ENCODE results near the gene ANKMY1. TPM values are rescaled to one million over a fixed set of nuclear protein-coding genes. Genes with fewer than 3 reads are reported as not detected.

Gene ANKMY1
- total and polyA plus RNA-seq, 11 donors, result 2.4 to 11.7 (median 5.5) TPM

- H3K27me3 ChIP-seq, result no peaks in the 10 kb centered on the region
- intact Hi-C loops (cut with DNase I), result no loop called here
- DNase-seq (no peak), ATAC-seq (no peak)
- no peaks in the 10 kb centered on the region for H3K4me1 ChIP-seq
- H3K27ac ChIP-seq, result no peak overlapping the region
- H3K4me3 ChIP-seq, result no peak overlapping the region
- no peak for TF ChIP-seq POLR2A (IDR thresholded peaks at IDR 0.05)
- no peak for TF ChIP-seq CTCF (IDR thresholded peaks at IDR 0.05)
- WGBS, 4 donors, result 89 to 96% (median 94%) methylated on average over 10 to 13 of the region's 13 CpGs
- H3K9me3 ChIP-seq, result peaks cover 0 to 50% (median 17%) of the 10 kb centered on the region in 12 donors
- H3K36me3 ChIP-seq, result peaks cover 0 to 45% (median 6%) of the 10 kb centered on the region in 9 donors
Observed at GRCh38 chr2:240528406-240529040, 29.3 kb downstream of the ANKMY1 start.

GRCh38 chr2:240527153-240527750, 30.5 kb downstream of the ANKMY1 start:
- H3K27ac ChIP-seq, result no peak overlapping the region
- ATAC-seq, result no peak
- peaks cover 0 to 55% (median 14%) of the 10 kb centered on the region in 9 donors for H3K36me3 ChIP-seq
- H3K4me3 ChIP-seq, result no peak overlapping the region
- no peak for DNase-seq
- intact Hi-C loops (cut with DNase I), result no loop called here
- WGBS, 4 donors, result 81 to 95% (median 88%) methylated on average over 3 of the region's 3 CpGs
- TF ChIP-seq CTCF (IDR thresholded peaks at IDR 0.05) (no peak), POLR2A (IDR thresholded peaks at IDR 0.05) (no peak)
- H3K9me3 ChIP-seq, result peaks cover 0 to 38% (median 11%) of the 10 kb centered on the region in 12 donors
- no peaks in the 10 kb centered on the region for H3K4me1 ChIP-seq
- no peaks in the 10 kb centered on the region for H3K27me3 ChIP-seq

- intact Hi-C loops (cut with DNase I), result no loop called here
- Histone ChIP-seq H3K27me3 (no peaks in the 10 kb centered on the region), H3K4me1 (no peaks in the 10 kb centered on the region), H3K4me3 (no peak overlapping the region), H3K27ac (no peak overlapping the region), H3K36me3 (peaks cover 0 to 51% (median 14%) of the 10 kb centered on the region in 9 donors), H3K9me3 (peaks cover 0 to 31% (median 4%) of the 10 kb centered on the region in 12 donors)
- TF ChIP-seq CTCF (IDR thresholded peaks at IDR 0.05) (no peak), POLR2A (IDR thresholded peaks at IDR 0.05) (no peak)
- ATAC-seq, result no peak
- no peak for DNase-seq
- 87 to 93% (median 91%) methylated on average over 3 to 4 of the region's 4 CpGs for WGBS, 4 donors
Observed at GRCh38 chr2:240526521-240526920, 31.3 kb downstream of the ANKMY1 start.

GRCh38 chr2:240525802-240526201, 32.0 kb downstream of the ANKMY1 start:
- Histone ChIP-seq H3K36me3 (peaks cover 0 to 51% (median 14%) of the 10 kb centered on the region in 9 donors), H3K4me1 (no peaks in the 10 kb centered on the region), H3K27ac (no peak overlapping the region), H3K4me3 (no peak overlapping the region), H3K9me3 (peaks cover 0 to 24% (median 0%) of the 10 kb centered on the region in 12 donors), H3K27me3 (no peaks in the 10 kb centered on the region)
- DNase-seq, result no peak
- intact Hi-C loops (cut with DNase I), result no loop called here
- TF ChIP-seq CTCF (IDR thresholded peaks at IDR 0.05) (no peak), POLR2A (IDR thresholded peaks at IDR 0.05) (no peak)
- WGBS, 4 donors, result 96 to 97% (median 96%) methylated on average over 5 to 6 of the region's 6 CpGs
- ATAC-seq, result no peak
